Activated CD8-positive, alpha-beta memory T cell treated with anti-CD3 and anti-CD28 coated beads for 1 hour (primary cell): ENCODE results near the gene SEMA5A.
"Not testable (repeated sequence)": the region's sequence is repeated elsewhere in the genome, so short reads cannot be mapped to it uniquely, and the experiment has no call there.

Source experiments
- DNase-seq, 2 donors: peaks; one replicate each; pipeline ENCODE4 v3.0.0-alpha.2; 2020; ENCODE audit warnings: low read depth in 1 of 2; ENCODE audit errors: extremely low read depth in 1 of 2

SEMA5A gene

GRCh38 chr5:9401786-9402472 lies 143.9 kb downstream of the SEMA5A start:
- no peak for DNase-seq

GRCh38 chr5:9399783-9400182 lies 146.1 kb downstream of the SEMA5A start:
- not testable (repeated sequence) for DNase-seq

GRCh38 chr5:9399094-9399493 lies 146.8 kb downstream of the SEMA5A start:
- DNase-seq, result no peak

- DNase-seq, result no peak
Observed at GRCh38 chr5:9398227-9398626, 147.6 kb downstream of the SEMA5A start.

GRCh38 chr5:9396285-9396770 lies 149.5 kb downstream of the SEMA5A start:
- no peak for DNase-seq

GRCh38 chr5:9395706-9396105 lies 150.2 kb downstream of the SEMA5A start:
- DNase-seq, result no peak

GRCh38 chr5:9394221-9394620 lies 151.7 kb downstream of the SEMA5A start:
- no peak for DNase-seq

GRCh38 chr5:9392625-9393024 lies 153.2 kb downstream of the SEMA5A start:
- DNase-seq, result no peak

GRCh38 chr5:9391080-9391479 lies 154.8 kb downstream of the SEMA5A start:
- no peak for DNase-seq

- DNase-seq, result no peak
Observed at GRCh38 chr5:9390113-9390512, 155.8 kb downstream of the SEMA5A start.

GRCh38 chr5:9388941-9389674 lies 156.8 kb downstream of the SEMA5A start:
- DNase-seq, result no peak

- no peak for DNase-seq
Observed at GRCh38 chr5:9387879-9388278, 158.0 kb downstream of the SEMA5A start.

GRCh38 chr5:9386945-9387344 lies 158.9 kb downstream of the SEMA5A start:
- no peak for DNase-seq

- no peak for DNase-seq
Observed at GRCh38 chr5:9382522-9382921, 163.4 kb downstream of the SEMA5A start.

- no peak for DNase-seq
Observed at GRCh38 chr5:9381464-9381863, 164.4 kb downstream of the SEMA5A start.

- DNase-seq, result no peak
Observed at GRCh38 chr5:9380109-9380508, 165.8 kb downstream of the SEMA5A start.

- DNase-seq, result no peak
Observed at GRCh38 chr5:9376363-9377117, 169.3 kb downstream of the SEMA5A start.

- no peak for DNase-seq
Observed at GRCh38 chr5:9375756-9376155, 170.1 kb downstream of the SEMA5A start.

- DNase-seq, result no peak
Observed at GRCh38 chr5:9374025-9374424, 171.8 kb downstream of the SEMA5A start.

GRCh38 chr5:9373571-9373970 lies 172.3 kb downstream of the SEMA5A start:
- DNase-seq, result no peak

- DNase-seq, result no peak
Observed at GRCh38 chr5:9370256-9370655, 175.6 kb downstream of the SEMA5A start.

- DNase-seq, result no peak
Observed at GRCh38 chr5:9365512-9365911, 180.4 kb downstream of the SEMA5A start.
